Measurements from ENCODE around the gene RARG. TPM values are rescaled to one million over a fixed set of nuclear protein-coding genes. Genes with fewer than 3 reads are reported as not detected.

The RARG gene
- total and polyA plus RNA-seq, 2 of the 4 experiments (the other 2 are of a cell fraction) = 7.9 to 30.9 TPM

- Histone ChIP-seq H3K79me1 (ENCODE audit: low read depth in 1 of 2, low read length in 2 of 2) (no peaks in the 10 kb centered on the region), H3K4me2 (ENCODE audit: low read depth, low read length) (no peak overlapping the region), H3K14ac (replicated peaks; ENCODE audit: low read depth, low read length) (no peak overlapping the region), H3K9me3 (ENCODE audit: control insufficient read depth, insufficient read depth, low read length) (no peaks in the 10 kb centered on the region), H2BK15ac (ENCODE audit: low read depth, low read length) (no peak overlapping the region), H2AK9ac (replicated peaks; ENCODE audit: low read depth, low read length, poor library complexity) (no peak overlapping the region), H3K27ac (ENCODE audit: insufficient read depth, low read length) (no peak overlapping the region), H2BK20ac (ENCODE audit: low read depth, low read length) (no peak overlapping the region), H3K4me1 (ENCODE audit: control insufficient read depth, insufficient read depth, low read length) (peaks cover 8% of the 10 kb centered on the region), H3K9ac (ENCODE audit: low read depth, low read length) (no peak overlapping the region), H3K4me3 (ENCODE audit: insufficient read depth, low read depth, low read length) (no peak overlapping the region), H2BK120ac (ENCODE audit: low read depth, low read length) (no peak overlapping the region), H4K91ac (ENCODE audit: insufficient read depth, low read depth, low read length) (no peak overlapping the region), H4K5ac (ENCODE audit: low read depth, low read length) (no peak overlapping the region), H3K4ac (ENCODE audit: low read depth, low read length) (no peak overlapping the region), H3K18ac (ENCODE audit: low read depth, low read length) (no peak overlapping the region), H2AFZ (replicated peaks; ENCODE audit: low read length, poor library complexity) (no peak overlapping the region), H4K8ac (ENCODE audit: low read depth in 2 of 2, low read length in 2 of 2) (no peak overlapping the region), H3K36me3 (ENCODE audit: control insufficient read depth, insufficient read depth, low read length) (0 out of 2 replicates have a peak, but pooled peaks cover 2% of the 10 kb centered on the region), H3K27me3 (ENCODE audit: control insufficient read depth, insufficient read depth, low read length) (no peaks in the 10 kb centered on the region), H2AK5ac (ENCODE audit: low read depth, low read length) (no peak overlapping the region), H3K9me1 (ENCODE audit: insufficient read depth, low read length) (peaks cover 23% of the 10 kb centered on the region), H4K20me1 (ENCODE audit: insufficient read depth, low read length) (no peaks in the 10 kb centered on the region), H3K56ac (ENCODE audit: extremely low read depth, insufficient read depth, low read length) (no peak overlapping the region), H3K23ac (ENCODE audit: low read depth, low read length) (no peak overlapping the region), H2BK5ac (ENCODE audit: low read depth, low read length, poor library complexity, severe bottlenecking) (no peak overlapping the region)
- no TSS peak for BruUV-seq (replicated peaks)
- in situ Hi-C loops (cut with MboI; ENCODE audit: low sequenced_read_pairs) (no loop called here), intact Hi-C loops (cut with micrococcal nuclease) (no loop called here), dilution Hi-C loops (cut with HindIII; ENCODE audit: low sequenced_read_pairs, unreplicated experiment) (no loop called here)
- no CpG with 5 or more reads among the region's 1 CpG for WGBS, 2 experiments (ENCODE audit: extremely low coverage in 2 of 2, insufficient read length in 1 of 2)
- POLR2A ChIA-PET (ENCODE audit: unreplicated experiment) = no interaction called here
- TF ChIP-seq MXI1 (IDR thresholded peaks at IDR 0.05; ENCODE audit: borderline replicate concordance, low read depth, low read length) (no peak), RCOR1 (IDR thresholded peaks at IDR 0.05; ENCODE audit: insufficient replicate concordance, low read length) (no peak), MAFK (IDR thresholded peaks at IDR 0.05; ENCODE audit: low read depth, low read length) (no peak), CHD1 (IDR thresholded peaks at IDR 0.05; ENCODE audit: low read depth, low read length) (no peak), NFE2L2 (IDR thresholded peaks at IDR 0.05; ENCODE audit: low read depth, low read length) (no peak), RFX5 (IDR thresholded peaks at IDR 0.05; ENCODE audit: low read depth, low read length) (no peak), RAD21 (IDR thresholded peaks at IDR 0.05; ENCODE audit: low read length) (no peak), FOS (IDR thresholded peaks at IDR 0.05; ENCODE audit: low read depth, low read length) (no peak), CTCF (conservative IDR thresholded peaks at IDR 0.05; ENCODE audit: low read depth, low read length) (no peak), USF2 (IDR thresholded peaks at IDR 0.05; ENCODE audit: low read depth, low read length) (no peak), MAZ (IDR thresholded peaks at IDR 0.05; ENCODE audit: borderline replicate concordance, low read depth, low read length) (no peak), ELK1 (IDR thresholded peaks at IDR 0.05; ENCODE audit: borderline replicate concordance, low read depth, low read length) (no peak)
- DNase-seq (no peak), ATAC-seq (ENCODE audit: low read depth) (no peak)
- CTCF ChIA-PET = no interaction called here
Measured at GRCh38 chr12:53204351-53204750, 27.7 kb downstream of the RARG start.
